Measurements from ENCODE around the gene IMP3. TPM values are rescaled to one million over a fixed set of nuclear protein-coding genes. Genes with fewer than 3 reads are reported as not detected.

The IMP3 gene
- total RNA-seq, 1 donor from 2014 or later, result 73.9 TPM

- no peak overlapping the region for H3K4me3 ChIP-seq (ENCODE audit: low read depth, low read length)
- no peak for TF ChIP-seq CTCF (conservative IDR thresholded peaks at IDR 0.05; ENCODE audit: low read depth, low read length)
- no peak for DNase-seq (ENCODE audit: low read depth)
These were observed 45.7 kb downstream of the IMP3 start for GRCh38 chr15:75594276-75594675.

- no peak for DNase-seq (ENCODE audit: low read depth)
- TF ChIP-seq CTCF (conservative IDR thresholded peaks at IDR 0.05; ENCODE audit: low read depth, low read length), result no peak
These were observed 48.2 kb downstream of the IMP3 start for GRCh38 chr15:75591655-75592364.

GRCh38 chr15:75590239-75590638 is 49.8 kb downstream of the IMP3 start:
- TF ChIP-seq CTCF (conservative IDR thresholded peaks at IDR 0.05; ENCODE audit: low read depth, low read length), result no peak
- H3K4me3 ChIP-seq (ENCODE audit: low read depth, low read length), result no peak overlapping the region
- DNase-seq (ENCODE audit: low read depth), result no peak

More at GRCh38 chr15:75591655-75592364, 48.2 kb downstream of the IMP3 start:
- no peak overlapping the region for H3K4me3 ChIP-seq (ENCODE audit: low read depth, low read length)

Other genes with a start within 250 kb of the IMP3 start
- 26.2 and 33.4 TPM in 2 replicates for gene SIN3A, start 188.5 kb downstream of the IMP3 start, total RNA-seq
- 23.8 and 29.4 TPM in 2 replicates for gene PTPN9, start 60.9 kb downstream of the IMP3 start, total RNA-seq
- gene SNUPN, start 14.5 kb downstream of the IMP3 start, total RNA-seq, result 22.5 and 23.8 TPM in 2 replicates
- 6.7 and 13.5 TPM in 2 replicates for gene SNX33, start 7.7 kb upstream of the IMP3 start, total RNA-seq
- gene CSPG4, start 72.6 kb upstream of the IMP3 start, total RNA-seq, result 1.2 and 2.1 TPM in 2 replicates
- 30.7 and 40.9 TPM in 2 replicates for gene UBE2Q2, start 203.2 kb upstream of the IMP3 start, total RNA-seq

All from epithelial cell of proximal tubule (primary cell).